ENCODE results near the gene DDAH1. TPM values are rescaled to one million over a fixed set of nuclear protein-coding genes. Genes with fewer than 3 reads are reported as not detected.
A peak's percentile ranks its signal among the peaks of the same experiment; 100 is the strongest.

The DDAH1 gene
- total RNA-seq, 2 donors from 2014 or later = not detected

DNA sequence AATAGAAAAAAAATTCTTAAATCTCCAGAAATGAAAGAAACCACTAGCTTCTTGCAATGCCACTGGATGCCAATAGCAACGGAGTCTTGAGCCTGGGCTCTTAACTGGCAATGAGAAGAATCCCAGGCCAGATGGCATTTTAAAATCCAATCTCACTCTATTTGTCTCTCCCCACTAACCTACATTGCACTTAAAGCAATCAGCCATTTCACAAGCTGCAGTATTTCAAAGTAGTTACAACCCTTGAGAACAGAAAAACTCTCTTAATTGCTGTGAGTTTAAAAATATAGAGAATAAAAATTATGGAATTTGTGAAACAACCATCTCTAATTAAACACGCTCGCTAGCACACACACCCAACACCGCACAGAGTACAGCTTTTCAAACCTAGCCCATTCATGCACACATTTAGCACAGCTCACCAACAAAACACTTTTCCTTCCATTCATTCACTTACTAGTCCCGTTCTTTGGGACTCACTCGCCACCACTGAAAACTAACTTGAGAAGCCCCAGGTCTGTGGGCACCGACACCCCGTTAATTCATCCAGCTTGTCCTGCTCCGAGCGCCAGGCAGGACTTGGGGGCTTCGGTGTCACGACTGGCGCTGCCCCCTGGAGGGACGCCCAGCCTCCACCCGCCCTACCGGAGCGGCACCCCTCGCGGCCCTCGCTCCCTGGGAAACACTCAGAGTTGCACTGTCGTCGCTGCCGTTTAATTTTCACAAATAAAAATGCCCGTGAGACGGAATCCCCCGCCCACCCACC is 1.0 kb downstream of the DDAH1 start:
- no peaks in the 10 kb centered on the region for H3K9me3 Mint-ChIP-seq
- peak overlapping the region; percentile 1 for H3K4me3 Mint-ChIP-seq
- H3K36me3 Mint-ChIP-seq = no peaks in the 10 kb centered on the region
- no peak overlapping the region for H3K27ac Mint-ChIP-seq
- DNase-seq (ENCODE audit: low spot score) = no peak
- H3K27me3 Mint-ChIP-seq = peaks cover 44 to 64% of the 10 kb centered on the region in 2 donors
- ATAC-seq = peak in 1 of 2 donors; percentile 29
- H3K4me1 Mint-ChIP-seq (ENCODE audit: low read depth in 2 of 2) = no peaks in the 10 kb centered on the region

DNA sequence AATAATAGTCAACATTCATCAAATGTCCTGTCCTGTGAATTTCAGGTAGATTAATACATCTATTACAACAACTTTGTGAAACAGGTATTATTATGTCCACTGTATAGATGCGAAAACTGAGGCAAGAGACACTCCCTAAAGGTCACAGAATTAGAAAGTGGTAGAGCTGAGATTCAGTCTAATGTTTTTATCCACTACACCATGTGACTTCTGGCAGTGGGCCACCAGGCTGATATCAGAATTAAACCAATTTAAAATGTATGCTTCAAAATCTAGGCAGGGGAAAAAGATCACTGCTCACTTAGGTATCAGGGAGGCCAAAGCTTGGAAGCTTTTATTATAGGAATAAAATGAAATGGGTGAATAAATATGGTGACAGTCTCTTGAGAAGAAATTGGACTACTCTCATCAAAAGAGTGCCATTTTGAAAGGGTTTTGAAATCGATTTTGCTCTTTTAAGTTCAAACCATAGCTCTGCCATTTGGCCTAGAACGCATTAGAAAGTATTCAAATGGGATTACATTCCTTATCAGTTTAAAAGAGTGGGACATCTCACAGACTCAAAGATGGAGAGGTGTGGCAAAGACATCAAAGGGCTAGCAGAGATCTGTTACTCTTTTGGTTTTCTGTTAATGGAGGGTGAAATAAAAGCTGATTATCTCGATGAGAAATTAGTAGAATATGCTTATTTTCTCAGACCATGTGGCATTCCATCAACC is 1.9 kb downstream of the DDAH1 start:
- no peak for DNase-seq (ENCODE audit: low spot score)
- Mint-ChIP-seq H3K27me3 (peaks cover 38 to 64% of the 10 kb centered on the region in 2 donors), H3K4me3 (no peak overlapping the region)

DNA sequence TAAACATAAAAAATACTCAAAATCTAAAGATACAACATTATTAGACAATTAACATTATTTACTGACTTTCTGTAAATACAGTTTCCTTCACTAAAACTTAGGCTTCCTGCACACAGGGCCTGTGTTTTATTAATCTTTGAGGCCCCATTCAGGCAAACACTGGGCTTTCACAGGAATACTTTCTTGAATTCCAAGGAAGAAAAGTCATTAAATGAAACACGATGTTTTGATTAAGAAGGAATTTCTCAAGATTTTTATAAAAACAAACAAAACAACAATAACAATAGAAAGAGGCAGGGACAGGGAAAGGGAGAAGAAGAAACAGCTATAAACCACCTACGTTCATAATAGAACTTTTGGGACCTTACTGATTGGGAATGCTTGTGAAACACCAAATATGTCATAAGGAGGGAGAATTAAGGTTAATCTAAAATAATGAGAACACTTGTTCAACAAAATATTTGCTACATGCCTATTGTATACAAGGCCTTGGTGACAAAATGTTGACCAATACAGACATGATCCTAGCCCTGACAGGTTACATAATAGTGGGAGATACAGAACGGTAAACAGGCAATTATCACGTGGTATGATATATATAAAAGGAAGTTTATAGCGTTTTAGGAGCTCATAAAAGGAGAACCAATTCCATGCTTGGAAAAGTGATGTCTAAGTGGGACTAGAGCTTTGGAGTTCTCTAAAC is 3.6 kb downstream of the DDAH1 start:
- ATAC-seq (no peak), DNase-seq (ENCODE audit: low spot score) (no peak)
- Mint-ChIP-seq H3K9me3 (no peaks in the 10 kb centered on the region), H3K36me3 (no peaks in the 10 kb centered on the region), H3K27ac (no peak overlapping the region), H3K4me1 (ENCODE audit: low read depth in 2 of 2) (no peaks in the 10 kb centered on the region), H3K4me3 (no peak overlapping the region), H3K27me3 (peaks cover 32 to 59% of the 10 kb centered on the region in 2 donors)

More for the DNA sequence above, 1.9 kb downstream of the DDAH1 start:
- Mint-ChIP-seq H3K9me3 (no peaks in the 10 kb centered on the region), H3K36me3 (no peaks in the 10 kb centered on the region), H3K27ac (no peak overlapping the region), H3K4me1 (ENCODE audit: low read depth in 2 of 2) (no peaks in the 10 kb centered on the region)
- ATAC-seq = no peak

DNA sequence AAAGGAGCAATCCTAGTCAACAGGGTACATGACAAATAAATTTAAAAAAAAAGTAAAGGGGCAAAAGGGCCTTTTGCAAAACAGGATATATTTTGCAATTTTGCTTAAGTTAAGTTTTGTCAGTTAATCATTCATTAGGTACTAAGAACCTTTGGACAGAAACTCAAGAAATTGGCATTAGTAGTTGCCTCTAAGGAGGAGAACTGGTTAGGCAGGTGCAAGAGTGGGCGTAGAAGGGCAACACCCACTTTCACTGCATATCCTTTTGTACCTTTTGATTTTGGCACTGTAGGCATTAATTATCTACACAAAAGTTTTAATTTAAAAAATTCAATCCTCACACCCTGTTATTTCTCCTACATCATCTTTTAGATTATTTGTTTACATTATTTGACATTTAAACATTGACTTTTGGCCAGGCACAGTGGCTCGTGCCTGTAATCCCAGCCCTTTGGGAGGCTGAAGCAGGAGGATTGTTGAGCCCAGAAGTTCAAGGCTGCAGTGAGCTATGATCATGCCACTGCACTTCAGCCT is 4.3 kb downstream of the DDAH1 start:
- no peak for ATAC-seq
- no peak overlapping the region for H3K4me3 Mint-ChIP-seq
- peaks cover 30 to 59% of the 10 kb centered on the region in 2 donors for H3K27me3 Mint-ChIP-seq
- H3K27ac Mint-ChIP-seq = no peak overlapping the region
- no peaks in the 10 kb centered on the region for H3K36me3 Mint-ChIP-seq
- no peaks in the 10 kb centered on the region for H3K4me1 Mint-ChIP-seq (ENCODE audit: low read depth in 2 of 2)
- H3K9me3 Mint-ChIP-seq = no peaks in the 10 kb centered on the region
- DNase-seq (ENCODE audit: low spot score) = no peak

DNA sequence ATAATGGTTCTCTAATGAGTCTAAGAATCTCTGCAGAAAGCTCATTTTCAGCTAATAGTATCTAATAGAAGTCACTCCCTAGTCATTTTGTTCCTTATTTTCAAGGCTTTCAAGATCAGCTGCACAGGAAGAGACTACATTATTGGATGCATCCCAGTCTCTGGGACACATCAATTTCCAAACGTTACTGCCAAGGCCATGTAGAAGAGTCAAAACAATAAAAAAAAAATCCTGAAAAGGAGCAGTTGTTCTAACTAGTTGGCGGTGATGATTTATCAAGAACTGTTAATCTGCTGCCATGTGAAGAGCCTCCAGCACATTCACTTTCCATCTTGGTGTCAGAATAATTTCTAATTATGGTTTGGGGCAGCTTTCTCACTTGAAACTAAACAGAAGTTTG is 5.7 kb downstream of the DDAH1 start:
- Mint-ChIP-seq H3K4me3 (no peak overlapping the region), H3K9me3 (no peaks in the 10 kb centered on the region), H3K27ac (no peak overlapping the region), H3K4me1 (ENCODE audit: low read depth in 2 of 2) (no peaks in the 10 kb centered on the region), H3K27me3 (peaks cover 29 to 59% of the 10 kb centered on the region in 2 donors), H3K36me3 (no peaks in the 10 kb centered on the region)
- ATAC-seq (no peak), DNase-seq (ENCODE audit: low spot score) (no peak)

DNA sequence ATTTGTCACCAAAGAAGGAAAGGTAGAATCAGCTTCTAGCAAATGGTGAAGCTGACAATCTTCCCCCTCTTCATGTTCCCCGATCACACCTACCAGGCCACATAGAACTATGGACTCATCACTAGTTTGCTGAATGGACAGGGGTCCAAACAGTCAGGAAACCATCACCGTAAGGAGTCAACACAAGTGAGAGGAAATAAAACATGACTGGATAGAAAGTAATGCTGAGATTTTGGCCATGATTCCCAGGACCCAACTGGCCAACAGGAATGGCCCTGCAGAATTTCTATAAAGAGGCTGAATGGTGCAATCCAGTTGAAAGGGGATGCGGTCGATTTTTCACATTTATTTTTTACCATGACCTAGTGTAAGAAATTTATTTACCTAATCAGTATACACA is 10.7 kb downstream of the DDAH1 start:
- ATAC-seq = no peak
- DNase-seq (ENCODE audit: low spot score) = no peak
- Mint-ChIP-seq H3K27me3 (peaks cover 9 to 26% of the 10 kb centered on the region in 2 donors), H3K4me1 (ENCODE audit: low read depth in 2 of 2) (no peaks in the 10 kb centered on the region), H3K4me3 (no peak overlapping the region), H3K27ac (no peak overlapping the region), H3K36me3 (no peaks in the 10 kb centered on the region), H3K9me3 (peaks cover 4% of the 10 kb centered on the region)

DNA sequence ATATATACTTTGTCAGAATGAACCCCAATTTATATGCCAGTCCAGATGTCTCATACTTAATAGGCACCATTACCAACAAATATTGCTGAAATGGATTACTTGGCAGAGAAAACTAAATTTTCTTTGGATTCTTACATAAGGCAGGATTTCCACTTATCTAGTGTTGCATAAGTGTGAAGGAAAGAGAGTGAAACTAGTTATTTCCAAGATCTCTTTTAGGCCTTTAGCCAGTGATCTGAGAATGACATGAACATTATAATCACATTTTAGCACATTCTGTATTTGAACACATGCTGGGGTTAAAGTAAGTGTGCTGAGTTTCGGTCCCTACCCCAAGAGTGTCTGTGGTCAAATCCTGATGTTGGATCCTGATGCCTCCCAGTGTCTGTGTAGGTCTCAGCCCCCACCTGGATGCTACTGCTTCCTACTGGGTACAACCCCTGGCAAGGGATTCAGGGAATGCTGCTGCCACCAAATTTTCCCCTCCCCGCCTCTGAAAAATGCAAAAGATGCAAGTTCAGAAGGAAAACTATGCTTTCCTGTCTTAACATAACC is 11.2 kb downstream of the DDAH1 start:
- ATAC-seq (no peak), DNase-seq (ENCODE audit: low spot score) (no peak)
- Mint-ChIP-seq H3K4me3 (no peak overlapping the region), H3K9me3 (peaks cover 7% of the 10 kb centered on the region), H3K4me1 (ENCODE audit: low read depth in 2 of 2) (no peaks in the 10 kb centered on the region), H3K36me3 (no peaks in the 10 kb centered on the region), H3K27ac (no peak overlapping the region), H3K27me3 (peaks cover 8 to 22% of the 10 kb centered on the region in 2 donors)

DNA sequence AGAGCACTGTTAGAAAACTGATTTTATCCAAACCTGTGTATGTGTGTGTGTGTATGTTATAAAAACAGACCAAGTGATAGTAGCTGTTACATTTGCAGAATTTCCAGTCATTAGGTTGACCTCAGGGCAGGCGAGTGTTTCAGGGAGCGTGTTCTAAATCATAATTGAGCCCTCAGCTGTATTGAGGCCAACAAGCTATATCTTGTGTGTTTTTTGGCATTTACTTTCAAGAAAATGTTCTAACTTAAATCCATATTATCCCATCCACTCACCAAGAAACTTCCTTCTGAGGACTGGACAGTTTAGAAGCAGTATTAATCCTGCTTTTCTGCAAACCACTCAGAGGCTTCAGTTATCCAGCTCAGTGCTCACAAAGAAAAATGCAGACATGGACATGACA is 12.0 kb downstream of the DDAH1 start:
- H3K36me3 Mint-ChIP-seq = no peaks in the 10 kb centered on the region
- peaks cover 8 to 15% of the 10 kb centered on the region in 2 donors for H3K27me3 Mint-ChIP-seq
- DNase-seq (ENCODE audit: low spot score) (no peak), ATAC-seq (no peak)
- H3K9me3 Mint-ChIP-seq = peaks cover 7% of the 10 kb centered on the region
- no peaks in the 10 kb centered on the region for H3K4me1 Mint-ChIP-seq (ENCODE audit: low read depth in 2 of 2)
- H3K27ac Mint-ChIP-seq = no peak overlapping the region
- no peak overlapping the region for H3K4me3 Mint-ChIP-seq

DNA sequence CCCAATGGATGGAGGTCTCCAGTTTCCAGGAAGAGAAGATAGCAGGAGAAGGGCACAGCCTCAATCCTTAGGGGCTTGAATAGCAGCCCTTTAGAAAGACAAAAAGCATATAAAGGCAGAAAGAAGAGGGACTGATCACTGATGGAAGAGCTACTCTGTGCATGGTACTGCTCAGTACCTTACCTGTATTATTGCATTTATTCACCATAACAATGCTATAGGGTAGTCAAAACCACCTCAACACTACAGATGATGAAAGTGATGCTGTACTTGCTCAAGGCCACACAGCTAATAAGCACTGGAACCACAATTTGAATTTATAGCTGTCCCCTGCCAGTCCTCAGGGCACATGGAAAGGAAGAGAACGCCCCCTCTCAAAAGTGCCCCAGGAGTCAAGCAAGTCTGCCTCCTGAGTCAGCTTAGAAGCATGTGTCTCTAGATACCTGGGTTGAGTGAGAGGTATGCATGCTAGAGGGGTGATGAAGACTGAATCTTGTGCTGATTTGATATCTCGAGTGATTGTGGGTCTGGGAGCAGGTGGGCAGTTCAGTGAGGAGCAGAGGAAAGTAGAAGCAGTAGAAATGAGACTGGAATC is 13.6 kb downstream of the DDAH1 start:
- no peak overlapping the region for H3K4me3 Mint-ChIP-seq
- H3K36me3 Mint-ChIP-seq = no peaks in the 10 kb centered on the region
- H3K9me3 Mint-ChIP-seq = peaks cover 11% of the 10 kb centered on the region
- peaks cover 0 to 2% of the 10 kb centered on the region in 2 donors for H3K4me1 Mint-ChIP-seq (ENCODE audit: low read depth in 2 of 2)
- ATAC-seq = peak in 1 of 2 donors; percentile 24
- no peak overlapping the region for H3K27ac Mint-ChIP-seq
- H3K27me3 Mint-ChIP-seq = peaks cover 7 to 16% of the 10 kb centered on the region in 2 donors
- DNase-seq (ENCODE audit: low spot score) = no peak

DNA sequence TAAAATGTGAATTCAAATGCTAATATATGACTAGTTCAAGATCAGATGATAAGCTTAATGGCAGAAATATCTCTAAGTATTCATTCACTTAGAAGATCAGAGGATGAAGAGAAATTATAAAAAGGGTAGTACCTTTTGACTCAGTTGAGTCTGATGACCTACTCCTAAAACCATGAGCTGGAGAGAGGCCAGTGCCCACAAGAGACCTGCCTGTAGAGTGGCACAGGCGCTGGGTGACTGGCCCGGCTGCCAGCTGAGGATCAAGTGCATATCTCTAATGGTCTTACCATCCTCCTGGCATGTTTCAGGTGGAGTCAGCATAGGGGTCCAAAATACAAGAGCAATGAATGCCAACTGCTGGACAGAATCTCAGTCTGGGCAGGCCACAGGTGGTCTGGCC is 14.1 kb downstream of the DDAH1 start:
- H3K9me3 Mint-ChIP-seq = peaks cover 11% of the 10 kb centered on the region
- peaks cover 0 to 2% of the 10 kb centered on the region in 2 donors for H3K4me1 Mint-ChIP-seq (ENCODE audit: low read depth in 2 of 2)
- no peak overlapping the region for H3K4me3 Mint-ChIP-seq
- DNase-seq (ENCODE audit: low spot score) = no peak
- peak in 1 of 2 donors; percentile 48 for ATAC-seq
- no peak overlapping the region for H3K27ac Mint-ChIP-seq
- no peaks in the 10 kb centered on the region for H3K36me3 Mint-ChIP-seq
- H3K27me3 Mint-ChIP-seq = peaks cover 7 to 16% of the 10 kb centered on the region in 2 donors

DNA sequence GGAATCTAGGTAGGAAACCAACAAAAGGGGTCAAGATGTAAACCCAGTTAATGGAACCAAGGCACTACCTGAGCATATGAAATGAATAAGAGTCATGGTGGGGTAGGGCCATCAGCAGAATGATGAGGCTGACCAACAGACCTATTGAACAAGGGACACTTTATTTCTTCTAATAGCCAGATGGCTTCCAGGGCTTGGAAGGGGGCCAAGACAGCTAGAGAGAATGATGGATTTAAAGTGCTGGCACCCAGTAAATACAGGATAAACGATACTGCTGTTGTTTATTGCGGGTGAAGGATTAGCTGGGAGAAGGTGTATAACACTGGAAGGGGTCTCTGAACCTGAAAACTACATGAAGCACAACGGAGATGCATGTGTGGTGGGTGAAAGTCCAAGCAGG is 15.6 kb downstream of the DDAH1 start:
- DNase-seq (ENCODE audit: low spot score) (no peak), ATAC-seq (no peak)
- Mint-ChIP-seq H3K27me3 (peaks cover 10 to 26% of the 10 kb centered on the region in 2 donors), H3K27ac (no peak overlapping the region), H3K36me3 (no peaks in the 10 kb centered on the region), H3K9me3 (peaks cover 11% of the 10 kb centered on the region), H3K4me3 (no peak overlapping the region), H3K4me1 (ENCODE audit: low read depth in 2 of 2) (peaks cover 0 to 2% of the 10 kb centered on the region in 2 donors)

DNA sequence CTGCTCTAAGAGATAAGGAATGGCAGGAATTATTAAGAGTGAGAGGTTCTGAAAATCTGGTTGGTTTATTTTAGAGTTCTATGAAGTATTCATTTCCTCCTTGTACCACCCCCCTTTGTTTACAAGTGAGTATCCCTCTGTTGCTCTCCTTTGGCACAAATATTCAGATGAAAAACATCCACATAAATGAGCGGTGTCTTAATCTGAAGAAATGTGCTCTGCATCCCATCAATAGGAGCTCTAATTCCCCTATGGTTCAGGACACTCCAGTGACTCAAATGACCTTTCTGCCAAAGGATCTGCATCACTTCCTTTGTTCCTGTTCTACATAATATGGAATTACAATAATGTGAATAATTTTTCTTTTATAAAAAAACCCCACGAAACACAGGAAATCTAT is 16.6 kb downstream of the DDAH1 start:
- DNase-seq (ENCODE audit: low spot score) (no peak), ATAC-seq (no peak)
- peaks cover 10 to 27% of the 10 kb centered on the region in 2 donors for H3K27me3 Mint-ChIP-seq
- no peak overlapping the region for H3K27ac Mint-ChIP-seq
- no peaks in the 10 kb centered on the region for H3K36me3 Mint-ChIP-seq
- no peak overlapping the region for H3K4me3 Mint-ChIP-seq
- peaks cover 11% of the 10 kb centered on the region for H3K9me3 Mint-ChIP-seq
- peaks cover 0 to 2% of the 10 kb centered on the region in 2 donors for H3K4me1 Mint-ChIP-seq (ENCODE audit: low read depth in 2 of 2)
